ENCODE measurements around the gene CDK12. TPM values are rescaled to one million over a fixed set of nuclear protein-coding genes. Genes with fewer than 3 reads are reported as not detected.
A peak's percentile ranks its signal among the peaks of the same experiment; 100 is the strongest.

CDK12 gene
- total and polyA plus RNA-seq, 9 of the 15 experiments (the other 6 are each of a cell fraction or from before 2014, with no cell fraction given): 3.4 to 65.6 (median 36.8) TPM

DNA sequence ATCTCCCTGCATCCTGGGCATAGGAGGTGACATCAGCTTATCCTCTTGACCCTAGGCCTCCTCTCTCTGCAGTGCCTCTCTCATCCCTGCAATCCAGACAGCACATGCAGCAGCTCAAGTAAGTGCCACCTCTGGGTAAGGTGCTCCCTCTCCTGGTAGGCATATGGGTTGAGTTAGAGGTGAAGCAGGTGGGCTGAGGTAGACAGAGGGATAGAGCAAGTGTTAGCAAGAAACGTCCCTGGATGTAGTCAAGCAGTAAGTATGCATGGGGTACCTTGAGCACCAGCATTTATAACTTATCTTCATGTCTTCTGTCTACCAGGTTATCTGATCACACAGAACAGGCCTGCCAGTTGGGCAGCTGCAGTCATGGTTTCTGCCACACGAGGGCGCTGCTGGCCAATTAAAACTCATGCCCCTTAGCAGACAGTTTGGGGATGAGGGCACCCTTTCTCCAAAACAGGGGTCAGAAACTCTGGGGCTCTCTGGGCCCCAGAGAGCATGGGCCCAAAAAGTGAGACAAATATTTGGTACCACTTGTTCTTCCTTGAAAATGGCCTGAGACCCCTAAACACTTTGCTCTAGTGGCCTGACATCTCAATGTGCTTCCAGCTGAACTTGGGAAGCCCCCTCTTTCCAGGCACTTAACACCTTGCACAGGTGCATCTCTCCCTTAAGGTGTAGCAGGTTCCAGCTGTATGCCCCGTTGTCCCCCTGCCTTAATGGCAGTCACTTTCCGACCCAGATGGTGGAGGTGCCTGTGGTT, 86.6 kb downstream of the CDK12 start (continued):
- TF ChIP-seq NONO (IDR thresholded peaks at IDR 0.05; ENCODE audit: low read depth in 2 of 2, low read length in 1 of 2) (0 out of 4 replicates have a peak, but pooled peaks of 1 of the 2 experiments have one; percentile 33), ZNF146 (CRISPR knock-in tag; IDR thresholded peaks at IDR 0.05; ENCODE audit: unreplicated experiment) (no peak), ZNF395 (CRISPR knock-in tag; IDR thresholded peaks at IDR 0.05) (no peak), RAD21 (CRISPR knock-in tag; conservative IDR thresholded peaks at IDR 0.05 in 1 of 2, IDR thresholded peaks at IDR 0.05 in 1 of 2) (peak; percentile 51 to 79; a peak in 3 of 4 replicates), NFRKB (IDR thresholded peaks at IDR 0.05; ENCODE audit: low read depth) (no peak), ESRRA (IDR thresholded peaks at IDR 0.05; ENCODE audit: borderline replicate concordance, low read depth) (0 out of 2 replicates have a peak, but pooled peaks have one; percentile 19), REST (IDR thresholded peaks at IDR 0.05; ENCODE audit: borderline replicate concordance) (peak; percentile 75; the same call in 1 of the 2 replicates), REST (CRISPR knock-in tag; IDR thresholded peaks at IDR 0.05; ENCODE audit: low read depth) (no peak), ZNF253 (CRISPR knock-in tag; conservative IDR thresholded peaks at IDR 0.05) (no peak), L3MBTL2 (IDR thresholded peaks at IDR 0.05) (0 out of 2 replicates have a peak, but pooled peaks have one; percentile 12), CREM (IDR thresholded peaks at IDR 0.05; ENCODE audit: low read depth) (peak; percentile 31; the same call in 1 of the 2 replicates), ZFP36 (IDR thresholded peaks at IDR 0.05; ENCODE audit: low read depth, low read length, partially characterized antibody) (no peak)
- TF ChIP-seq, protein P1, sequence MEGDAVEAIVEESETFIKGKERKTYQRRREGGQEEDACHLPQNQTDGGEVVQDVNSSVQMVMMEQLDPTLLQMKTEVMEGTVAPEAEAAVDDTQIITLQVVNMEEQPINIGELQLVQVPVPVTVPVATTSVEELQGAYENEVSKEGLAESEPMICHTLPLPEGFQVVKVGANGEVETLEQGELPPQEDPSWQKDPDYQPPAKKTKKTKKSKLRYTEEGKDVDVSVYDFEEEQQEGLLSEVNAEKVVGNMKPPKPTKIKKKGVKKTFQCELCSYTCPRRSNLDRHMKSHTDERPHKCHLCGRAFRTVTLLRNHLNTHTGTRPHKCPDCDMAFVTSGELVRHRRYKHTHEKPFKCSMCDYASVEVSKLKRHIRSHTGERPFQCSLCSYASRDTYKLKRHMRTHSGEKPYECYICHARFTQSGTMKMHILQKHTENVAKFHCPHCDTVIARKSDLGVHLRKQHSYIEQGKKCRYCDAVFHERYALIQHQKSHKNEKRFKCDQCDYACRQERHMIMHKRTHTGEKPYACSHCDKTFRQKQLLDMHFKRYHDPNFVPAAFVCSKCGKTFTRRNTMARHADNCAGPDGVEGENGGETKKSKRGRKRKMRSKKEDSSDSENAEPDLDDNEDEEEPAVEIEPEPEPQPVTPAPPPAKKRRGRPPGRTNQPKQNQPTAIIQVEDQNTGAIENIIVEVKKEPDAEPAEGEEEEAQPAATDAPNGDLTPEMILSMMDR (IDR thresholded peaks at IDR 0.05 in 2 of 3, conservative IDR thresholded peaks at IDR 0.05 in 1 of 3; ENCODE audit: insufficient read depth in 2 of 3, low read depth in 1 of 3, low read length in 3 of 3): peak; percentile 86 to 97 (median 88)

Measured in K562 (cell line).